HEK293T (cell line): ENCODE data around the gene SMAD3.
A peak's percentile ranks its signal among the peaks of the same experiment; 100 is the strongest.
"Not testable (repeated sequence)": the region's sequence is repeated elsewhere in the genome, so short reads cannot be mapped to it uniquely, and the experiment has no call there.

Source experiments
- CTCF ChIA-PET: fragments of 350-600 bp; formaldehyde crosslinking; extraction: SDS; loops from one replicate; lab custom pipeline; 2021; ENCODE audit warnings: antibody characterized with exemption, inconsistent platforms; lab: Yijun Ruan, JAX
- POLR2A ChIA-PET: fragments of 350-600 bp; formaldehyde crosslinking; extraction: SDS; loops from one replicate; lab custom pipeline; 2020; ENCODE audit warnings: antibody characterized with exemption, inconsistent platforms; lab: Yijun Ruan, JAX
- DNase-seq: peaks from one replicate; pipeline ENCODE4 v3.0.0; 2012; ENCODE audit warnings: mixed read lengths; ENCODE audit errors: extremely low spot score
- BHLHE40 ChIP-seq: fragments of 450-650 bp; IDR thresholded peaks from 2 replicates; pipeline ENCODE4 v1.6.1; 2016; ENCODE audit warnings: mild to moderate bottlenecking, moderate library complexity, borderline replicate concordance
- CTBP1 ChIP-seq: fragments of 450-650 bp; IDR thresholded peaks from 2 replicates; pipeline ENCODE4 v1.6.1; 2016; ENCODE audit warnings: borderline replicate concordance
- ELF4 ChIP-seq: fragments of 450-650 bp; IDR thresholded peaks from 2 replicates; pipeline ENCODE4 v1.6.1; 2017; ENCODE audit warnings: antibody characterized with exemption
- FOXA1 ChIP-seq: fragments of 450-650 bp; IDR thresholded peaks from 2 replicates; pipeline ENCODE4 v1.6.1; 2016; ENCODE audit warnings: mild to moderate bottlenecking
- FOXK2 ChIP-seq: fragments of 450-650 bp; IDR thresholded peaks from 2 replicates; pipeline ENCODE4 v1.6.1; 2016; ENCODE audit warnings: mild to moderate bottlenecking
- FOXM1 ChIP-seq: fragments of 450-650 bp; IDR thresholded peaks from 2 replicates; pipeline ENCODE4 v1.6.1; 2017; ENCODE audit warnings: mild to moderate bottlenecking, borderline replicate concordance
- HDGF ChIP-seq: fragments of 450-650 bp; IDR thresholded peaks from 2 replicates; pipeline ENCODE4 v1.6.1; 2017; ENCODE audit warnings: antibody characterized with exemption, borderline replicate concordance
- L3MBTL2 ChIP-seq: fragments of 450-650 bp; conservative IDR thresholded peaks from 2 replicates; pipeline ENCODE4 v1.6.1; 2016; ENCODE audit warnings: mild to moderate bottlenecking
- LEF1 ChIP-seq: fragments of 450-650 bp; IDR thresholded peaks from 2 replicates; pipeline ENCODE4 v1.6.1; 2017; ENCODE audit warnings: mild to moderate bottlenecking, borderline replicate concordance
- NFRKB ChIP-seq: fragments of 450-650 bp; IDR thresholded peaks from 2 replicates; pipeline ENCODE4 v1.6.1; 2016; ENCODE audit warnings: mild to moderate bottlenecking, moderate library complexity
- PKNOX1 ChIP-seq: fragments of 450-650 bp; IDR thresholded peaks from 2 replicates; pipeline ENCODE4 v1.6.1; 2016
- SP1 ChIP-seq: fragments of 450-650 bp; IDR thresholded peaks from 2 replicates; pipeline ENCODE4 v1.6.1; 2017
- SUZ12 ChIP-seq: fragments of 450-650 bp; IDR thresholded peaks from 2 replicates; pipeline ENCODE4 v1.6.1; 2016; ENCODE audit warnings: mild to moderate bottlenecking
- TARDBP ChIP-seq: fragments of 450-650 bp; IDR thresholded peaks from 2 replicates; pipeline ENCODE4 v1.6.1; 2016
- ZNF384 ChIP-seq: fragments of 450-650 bp; IDR thresholded peaks from 2 replicates; pipeline ENCODE4 v1.6.1; 2016

Gene SMAD3

GRCh38 chr15:67121644-67122605 lies 56.5 kb downstream of the SMAD3 start:
- ChIA-PET CTCF (interaction anchor here (0.7 kb wide), 1 partner anchor 21 kb away, joined by 3 read pairs; no protein-coding TSS in a partner anchor), POLR2A (interaction anchor here (1.1 kb wide), 1 partner anchor 56 kb away, joined by 3 read pairs; the partner anchor contains the start of gene SMAD3)
- TF ChIP-seq BHLHE40 (no peak), LEF1 (no peak), SP1 (no peak), NFRKB (no peak), ELF4 (no peak), SUZ12 (no peak), FOXA1 (no peak), ZNF384 (no peak), L3MBTL2 (no peak), FOXK2 (no peak), FOXM1 (no peak), TARDBP (no peak), CTBP1 (no peak), PKNOX1 (no peak)
- DNase-seq: no peak

- DNase-seq, CTCF ChIA-PET: not testable (repeated sequence)
- POLR2A ChIA-PET: interaction anchor here (1.1 to 1.4 kb wide), 2 partner anchors 16 to 57 kb away, joined by 3 read pairs; partner anchors contain the start of gene SMAD3
Observed at GRCh38 chr15:67122816-67123215, 57.4 kb downstream of the SMAD3 start.

- not testable (repeated sequence) for DNase-seq
- CTCF ChIA-PET: interaction anchor here (0.6 kb wide), 1 partner anchor 957 kb away, joined by 3 read pairs; no protein-coding TSS in a partner anchor
- POLR2A ChIA-PET: interaction anchor here (1.4 kb wide), 1 partner anchor 17 kb away, joined by 3 read pairs; no protein-coding TSS in a partner anchor
Observed at GRCh38 chr15:67123291-67123690, 57.9 kb downstream of the SMAD3 start.

GRCh38 chr15:67124111-67124510 lies 58.7 kb downstream of the SMAD3 start:
- TF ChIP-seq FOXA1 (no peak), TARDBP (no peak), FOXK2 (no peak), SP1 (no peak), PKNOX1 (no peak), LEF1 (no peak), HDGF (no peak), L3MBTL2 (no peak), CTBP1 (no peak), BHLHE40 (no peak)
- CTCF ChIA-PET: interaction anchor here (0.9 kb wide), 1 partner anchor 178 kb away, joined by 3 read pairs; no protein-coding TSS in a partner anchor
- DNase-seq: no peak
- POLR2A ChIA-PET: interaction anchor here (1.4 kb wide), 1 partner anchor 18 kb away, joined by 3 read pairs; no protein-coding TSS in a partner anchor

- CTCF ChIA-PET: interaction anchor here (0.6 to 1.4 kb wide), 3 partner anchors 9 to 1913 kb away, joined by 3 read pairs; no protein-coding TSS in a partner anchor
- DNase-seq: no peak
- POLR2A ChIA-PET: interaction anchor here (0.8 to 1.3 kb wide), 2 partner anchors 14 to 24 kb away, joined by 3 read pairs; no protein-coding TSS in a partner anchor
- TF ChIP-seq LEF1 (no peak), SUZ12 (no peak), PKNOX1 (peak; percentile 90)
Observed at GRCh38 chr15:67124911-67125588, 59.6 kb downstream of the SMAD3 start.

GRCh38 chr15:67125589-67126502 lies 60.4 kb downstream of the SMAD3 start:
- ChIA-PET POLR2A (interaction anchor here (0.9 to 1.3 kb wide), 2 partner anchors 13 to 60 kb away, joined by 3 read pairs; partner anchors contain the start of gene SMAD3), CTCF (interaction anchor here (0.6 to 1.4 kb wide), 2 partner anchors 8 to 1914 kb away, joined by 3 read pairs; no protein-coding TSS in a partner anchor)
- no peak for TF ChIP-seq PKNOX1
- no peak for DNase-seq
